Retinal pigment epithelial cell (primary cell): ENCODE data around the gene DIS3L2.

Experiments
- DNase-seq: peaks from one replicate; pipeline ENCODE4 v3.0.0-alpha.2; 2010; ENCODE audit warnings: low read depth
- H3K4me3 ChIP-seq: 2 replicates; pipeline ENCODE4 v1.5.1; 2011; ENCODE audit warnings: mild to moderate bottlenecking, low read length, control low read depth, moderate library complexity
- CTCF ChIP-seq: conservative IDR thresholded peaks from 2 replicates; pipeline ENCODE4 v1.5.1; 2011; ENCODE audit warnings: low read depth, low read length, control low read depth, inconsistent platforms

DIS3L2 gene

GRCh38 chr2:231929961-231930592, 31.4 kb upstream of the DIS3L2 start:
- TF ChIP-seq CTCF: peak; percentile 58
- DNase-seq: no peak
- no peak overlapping the region for H3K4me3 ChIP-seq

- H3K4me3 ChIP-seq: no peak overlapping the region
- no peak for TF ChIP-seq CTCF
- no peak for DNase-seq
Measured at GRCh38 chr2:231930593-231931281, 30.8 kb upstream of the DIS3L2 start.

GRCh38 chr2:231931481-231931915, 30.0 kb upstream of the DIS3L2 start:
- no peak for TF ChIP-seq CTCF
- no peak overlapping the region for H3K4me3 ChIP-seq
- no peak for DNase-seq

- no peak for DNase-seq
- no peak overlapping the region for H3K4me3 ChIP-seq
- TF ChIP-seq CTCF: no peak
Measured at GRCh38 chr2:231932711-231932970, 28.9 kb upstream of the DIS3L2 start.

- H3K4me3 ChIP-seq: no peak overlapping the region
- DNase-seq: no peak
- peak; percentile 36 for TF ChIP-seq CTCF
Measured at GRCh38 chr2:231932985-231933915, 28.3 kb upstream of the DIS3L2 start.

- TF ChIP-seq CTCF: no peak
- H3K4me3 ChIP-seq: no peak overlapping the region
- no peak for DNase-seq
Measured at GRCh38 chr2:231933916-231934401, 27.6 kb upstream of the DIS3L2 start.
